ENCODE results near the gene ANKLE1. TPM values are rescaled to one million over a fixed set of nuclear protein-coding genes. Genes with fewer than 3 reads are reported as not detected.
"Not testable (repeated sequence)": the region's sequence is repeated elsewhere in the genome, so short reads cannot be mapped to it uniquely, and the experiment has no call there.

The ANKLE1 gene
- polyA plus RNA-seq, 1 donor (not counting 4 experiments of a cell fraction or from before 2014, with no cell fraction given) = 0.30 TPM

DNA sequence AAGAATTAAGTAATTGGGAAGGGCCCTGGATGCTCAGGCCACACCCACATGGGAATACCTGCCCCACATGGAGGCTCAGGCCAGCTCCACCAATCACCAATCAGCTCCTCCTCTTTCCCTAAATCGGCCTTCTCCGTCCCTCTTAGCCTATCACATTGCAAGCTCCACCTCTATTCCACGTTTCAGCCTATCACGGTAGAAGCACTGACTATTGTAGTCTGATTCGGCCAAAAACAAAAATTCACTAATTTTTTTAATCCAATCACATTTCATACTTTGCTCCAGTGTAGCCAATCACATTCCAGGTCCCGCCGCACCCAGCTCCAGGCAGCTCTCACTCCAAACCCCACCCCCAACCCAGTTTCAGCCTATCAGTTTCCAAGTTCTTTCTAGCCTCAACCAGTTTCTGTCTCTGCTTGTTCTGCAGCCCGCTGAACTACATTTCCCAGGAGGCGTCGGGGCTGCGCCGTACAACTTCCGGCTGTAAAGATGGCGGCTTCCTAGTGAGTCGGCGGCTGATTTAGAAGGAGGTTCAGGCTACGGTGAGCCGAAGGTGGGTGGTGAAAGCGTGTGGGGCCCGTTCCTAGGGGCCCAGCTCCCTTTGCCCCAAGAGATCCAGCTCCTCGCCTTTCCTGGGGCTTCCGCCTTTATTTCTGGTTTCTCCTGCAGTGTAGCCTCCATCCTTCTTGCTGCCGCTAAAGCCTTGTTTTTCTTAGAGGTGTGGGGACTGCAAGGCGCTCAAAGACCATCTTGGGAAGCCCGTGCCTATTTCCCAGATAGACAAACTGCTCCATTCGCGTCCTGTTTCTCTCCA is 14.5 kb upstream of the ANKLE1 start, which contains the start of gene BABAM1:
TSS of gene BABAM1 (plus strand) at position 469 of the 814 bp plus-strand sequence. CDS start 1,364 bp downstream, outside the sequence.
- dilution Hi-C loops (cut with MboI; ENCODE audit: extremely low pct_ligation_motif_present, low sequenced_read_pairs) = no loop called here

DNA sequence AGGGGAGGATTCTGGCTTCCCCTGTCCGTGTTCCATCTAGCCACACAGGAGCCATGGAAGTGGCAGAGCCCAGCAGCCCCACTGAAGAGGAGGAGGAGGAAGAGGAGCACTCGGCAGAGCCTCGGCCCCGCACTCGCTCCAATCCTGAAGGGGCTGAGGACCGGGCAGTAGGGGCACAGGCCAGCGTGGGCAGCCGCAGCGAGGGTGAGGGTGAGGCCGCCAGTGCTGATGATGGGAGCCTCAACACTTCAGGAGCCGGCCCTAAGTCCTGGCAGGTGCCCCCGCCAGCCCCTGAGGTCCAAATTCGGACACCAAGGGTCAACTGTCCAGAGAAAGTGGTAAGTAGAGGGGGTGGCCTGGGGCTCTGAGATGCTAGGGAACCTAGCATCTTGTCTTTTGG is 12.9 kb upstream of the ANKLE1 start:
- Histone ChIP-seq H3K4me1 (ENCODE audit: control insufficient read depth, extremely low read depth, insufficient read depth, low read length) (peaks cover 8% of the 10 kb centered on the region), H3K79me2 (ENCODE audit: control insufficient read depth, insufficient read depth, low read length) (peaks cover 10% of the 10 kb centered on the region), H3K36me3 (ENCODE audit: control insufficient read depth in 2 of 2, extremely low read depth in 1 of 2, insufficient read depth in 2 of 2, low read length in 2 of 2) (peaks cover 12 to 15% of the 10 kb centered on the region in 2 experiments), H3K4me3 (ENCODE audit: control insufficient read depth in 2 of 3, extremely low read depth in 1 of 3, insufficient read depth in 2 of 3, low read depth in 1 of 3, low read length in 3 of 3) (no peak overlapping the region), H3K9me3 (ENCODE audit: control insufficient read depth, low read depth, low read length) (no peaks in the 10 kb centered on the region), H3K9me1 (ENCODE audit: control insufficient read depth, extremely low read depth, insufficient read depth, low read length) (no peaks in the 10 kb centered on the region), H2AFZ (ENCODE audit: control insufficient read depth, low read length) (no peak overlapping the region), H4K20me1 (ENCODE audit: control insufficient read depth, extremely low read depth, insufficient read depth, low read length) (no peaks in the 10 kb centered on the region), H3K27me3 (ENCODE audit: control insufficient read depth, extremely low read depth, insufficient read depth, low read length) (no peaks in the 10 kb centered on the region), H3K4me2 (ENCODE audit: control insufficient read depth, extremely low read depth, insufficient read depth, low read depth, low read length) (no peak overlapping the region), H3K9ac (ENCODE audit: control insufficient read depth, extremely low read depth, insufficient read depth, low read length) (no peak overlapping the region), H3K27ac (ENCODE audit: control insufficient read depth, insufficient read depth, low read length) (no peak overlapping the region)
- no peak for TF ChIP-seq EZH2 (IDR thresholded peaks at IDR 0.05; ENCODE audit: low read length)
- no peak for TF ChIP-seq CTCF (optimal IDR thresholded peaks at IDR 0.05 in 1 of 3, IDR thresholded peaks at IDR 0.05 in 1 of 3, conservative IDR thresholded peaks at IDR 0.05 in 1 of 3; ENCODE audit: extremely low read depth in 1 of 3, insufficient read depth in 2 of 3, low read length in 3 of 3)
- DNase-seq (ENCODE audit: low read depth, low spot score) (no peak), FAIRE-seq (no peak)
- dilution Hi-C loops (cut with MboI; ENCODE audit: extremely low pct_ligation_motif_present, low sequenced_read_pairs) = no loop called here

More for the DNA sequence above, 14.5 kb upstream of the ANKLE1 start, which contains the start of gene BABAM1:
- peak within 1 kb of the TSS; percentile 92 for H3K9ac ChIP-seq (ENCODE audit: control insufficient read depth, extremely low read depth, insufficient read depth, low read length)
- DNase-seq (ENCODE audit: low read depth, low spot score) (peak; percentile 94), FAIRE-seq (peak; percentile 88)
- peak within 1 kb of the TSS; percentile 91 for H3K27ac ChIP-seq (ENCODE audit: control insufficient read depth, insufficient read depth, low read length)
- H3K9me3 ChIP-seq (ENCODE audit: control insufficient read depth, low read depth, low read length) = no peaks in the 10 kb centered on the region
- H3K9me1 ChIP-seq (ENCODE audit: control insufficient read depth, extremely low read depth, insufficient read depth, low read length) = no peaks in the 10 kb centered on the region
- no peaks in the 10 kb centered on the region for H3K27me3 ChIP-seq (ENCODE audit: control insufficient read depth, extremely low read depth, insufficient read depth, low read length)
- no peaks in the 10 kb centered on the region for H4K20me1 ChIP-seq (ENCODE audit: control insufficient read depth, extremely low read depth, insufficient read depth, low read length)
- peaks cover 10% of the 10 kb centered on the region for H3K79me2 ChIP-seq (ENCODE audit: control insufficient read depth, insufficient read depth, low read length)
- peaks cover 8% of the 10 kb centered on the region for H3K4me1 ChIP-seq (ENCODE audit: control insufficient read depth, extremely low read depth, insufficient read depth, low read length)
- TF ChIP-seq CTCF (optimal IDR thresholded peaks at IDR 0.05 in 1 of 3, IDR thresholded peaks at IDR 0.05 in 1 of 3, conservative IDR thresholded peaks at IDR 0.05 in 1 of 3; ENCODE audit: extremely low read depth in 1 of 3, insufficient read depth in 2 of 3, low read length in 3 of 3) (no peak), EZH2 (IDR thresholded peaks at IDR 0.05; ENCODE audit: low read length) (no peak)
- H2AFZ ChIP-seq (ENCODE audit: control insufficient read depth, low read length) = peak within 1 kb of the TSS; percentile 93
- H3K4me2 ChIP-seq (ENCODE audit: control insufficient read depth, extremely low read depth, insufficient read depth, low read depth, low read length) = peak within 1 kb of the TSS; percentile 99
- H3K4me3 ChIP-seq (ENCODE audit: control insufficient read depth in 2 of 3, extremely low read depth in 1 of 3, insufficient read depth in 2 of 3, low read depth in 1 of 3, low read length in 3 of 3) = peak within 1 kb of the TSS; percentile 61 to 93 (median 90)
- peaks cover 10 to 12% of the 10 kb centered on the region in 2 experiments for H3K36me3 ChIP-seq (ENCODE audit: control insufficient read depth in 2 of 2, extremely low read depth in 1 of 2, insufficient read depth in 2 of 2, low read length in 2 of 2)

DNA sequence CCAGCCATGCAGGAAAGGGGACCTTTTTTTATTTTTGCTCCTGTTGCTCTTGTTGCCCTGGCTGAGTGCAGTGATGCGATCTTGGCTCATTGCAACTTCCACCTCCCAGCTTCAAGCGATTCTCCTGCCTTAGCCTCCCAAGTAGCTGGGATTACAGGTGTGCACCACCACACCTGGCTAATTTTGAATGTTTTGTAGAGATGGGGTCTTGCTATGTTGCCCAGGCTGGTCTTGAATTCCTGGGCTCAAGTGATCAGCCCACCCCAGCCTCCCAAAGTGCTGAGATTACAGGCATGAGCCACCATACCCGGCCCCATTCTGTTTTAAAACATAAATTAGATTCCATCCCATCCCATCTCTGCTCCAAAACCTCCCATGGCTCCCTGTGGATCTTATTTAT is 6.8 kb upstream of the ANKLE1 start:
- H3K27me3 ChIP-seq (ENCODE audit: control insufficient read depth, extremely low read depth, insufficient read depth, low read length); dilution Hi-C loops (cut with MboI; ENCODE audit: extremely low pct_ligation_motif_present, low sequenced_read_pairs); H3K79me2 ChIP-seq (ENCODE audit: control insufficient read depth, insufficient read depth, low read length); H3K9me1 ChIP-seq (ENCODE audit: control insufficient read depth, extremely low read depth, insufficient read depth, low read length); H2AFZ ChIP-seq (ENCODE audit: control insufficient read depth, low read length); H3K4me2 ChIP-seq (ENCODE audit: control insufficient read depth, extremely low read depth, insufficient read depth, low read depth, low read length); H3K9me3 ChIP-seq (ENCODE audit: control insufficient read depth, low read depth, low read length); H3K9ac ChIP-seq (ENCODE audit: control insufficient read depth, extremely low read depth, insufficient read depth, low read length); H3K4me1 ChIP-seq (ENCODE audit: control insufficient read depth, extremely low read depth, insufficient read depth, low read length); H4K20me1 ChIP-seq (ENCODE audit: control insufficient read depth, extremely low read depth, insufficient read depth, low read length); DNase-seq (ENCODE audit: low read depth, low spot score); H3K27ac ChIP-seq (ENCODE audit: control insufficient read depth, insufficient read depth, low read length); H3K4me3 ChIP-seq (ENCODE audit: control insufficient read depth in 2 of 3, extremely low read depth in 1 of 3, insufficient read depth in 2 of 3, low read depth in 1 of 3, low read length in 3 of 3); FAIRE-seq: not testable (repeated sequence)
- peaks cover 26 to 38% of the 10 kb centered on the region in 2 experiments for H3K36me3 ChIP-seq (ENCODE audit: control insufficient read depth in 2 of 2, extremely low read depth in 1 of 2, insufficient read depth in 2 of 2, low read length in 2 of 2)
